Esophagus squamous epithelium (tissue), 4 donors: ENCODE data around the gene PRKCB.

Source experiments
- POLR2A ChIP-seq, 4 donors: fragments of 450-650 bp; IDR thresholded peaks; one replicate each; pipeline ENCODE4 v1.6.1; 2017; ENCODE audit warnings: antibody characterized with exemption in 4 of 4, mild to moderate bottlenecking in 4 of 4, moderate library complexity in 3 of 4
- TF ChIP-seq, protein P1 (sequence below), 6 experiments: fragments of 450-650 bp in 4 of 6; fragments of 200-600 bp in 2 of 6; sonication (generic) in 2 of 6; IDR thresholded peaks; one replicate each; pipeline ENCODE4 v1.5.1; 2016 to 2019; ENCODE audit warnings: antibody characterized with exemption in 6 of 6, mild to moderate bottlenecking in 4 of 6, moderate library complexity in 4 of 6

GRCh38 chr16:24218299-24218698 is 382.5 kb downstream of the PRKCB start:
- no peak for TF ChIP-seq POLR2A (IDR thresholded peaks at IDR 0.05)
- TF ChIP-seq, protein P1, sequence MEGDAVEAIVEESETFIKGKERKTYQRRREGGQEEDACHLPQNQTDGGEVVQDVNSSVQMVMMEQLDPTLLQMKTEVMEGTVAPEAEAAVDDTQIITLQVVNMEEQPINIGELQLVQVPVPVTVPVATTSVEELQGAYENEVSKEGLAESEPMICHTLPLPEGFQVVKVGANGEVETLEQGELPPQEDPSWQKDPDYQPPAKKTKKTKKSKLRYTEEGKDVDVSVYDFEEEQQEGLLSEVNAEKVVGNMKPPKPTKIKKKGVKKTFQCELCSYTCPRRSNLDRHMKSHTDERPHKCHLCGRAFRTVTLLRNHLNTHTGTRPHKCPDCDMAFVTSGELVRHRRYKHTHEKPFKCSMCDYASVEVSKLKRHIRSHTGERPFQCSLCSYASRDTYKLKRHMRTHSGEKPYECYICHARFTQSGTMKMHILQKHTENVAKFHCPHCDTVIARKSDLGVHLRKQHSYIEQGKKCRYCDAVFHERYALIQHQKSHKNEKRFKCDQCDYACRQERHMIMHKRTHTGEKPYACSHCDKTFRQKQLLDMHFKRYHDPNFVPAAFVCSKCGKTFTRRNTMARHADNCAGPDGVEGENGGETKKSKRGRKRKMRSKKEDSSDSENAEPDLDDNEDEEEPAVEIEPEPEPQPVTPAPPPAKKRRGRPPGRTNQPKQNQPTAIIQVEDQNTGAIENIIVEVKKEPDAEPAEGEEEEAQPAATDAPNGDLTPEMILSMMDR (IDR thresholded peaks at IDR 0.05), result no peak
